Type B pancreatic cell (in vitro differentiated cells): ENCODE results near the gene SPTB. TPM values are rescaled to one million over a fixed set of nuclear protein-coding genes. Genes with fewer than 3 reads are reported as not detected.

Source experiments
- DNase-seq: peaks from one replicate; pipeline ENCODE4 v3.0.0; 2021; ENCODE audit warnings: mixed read lengths; ENCODE audit not compliant: unreplicated experiment; ENCODE audit errors: extremely low spot score
- H3K27ac Mint-ChIP-seq: 2 replicates; pipeline ENCODE4 v1.8.0; 2021; ENCODE audit warnings: mild to moderate bottlenecking, mixed read lengths
- H3K27me3 Mint-ChIP-seq: 2 replicates; pipeline ENCODE4 v1.8.0; 2021; ENCODE audit warnings: mixed read lengths
- H3K36me3 Mint-ChIP-seq: 2 replicates; pipeline ENCODE4 v1.8.0; 2021; ENCODE audit warnings: mixed read lengths
- H3K4me1 Mint-ChIP-seq: one replicate; pipeline ENCODE4 v1.8.0; 2021; ENCODE audit warnings: mixed read lengths; ENCODE audit not compliant: unreplicated experiment
- H3K4me3 Mint-ChIP-seq: 2 replicates; pipeline ENCODE4 v1.8.0; 2021; ENCODE audit warnings: mild to moderate bottlenecking, mixed read lengths
- H3K9me3 Mint-ChIP-seq: 2 replicates; pipeline ENCODE4 v1.8.0; 2021; ENCODE audit warnings: mixed read lengths
- total RNA-seq: library from RNA; stranded (reverse); gene quantifications from 2 replicates; pipeline ENCODE4 v1.2.1, GENCODE V29; 2021; ENCODE audit warnings: low replicate concordance
- TF ChIP-seq, protein P1 (sequence below): fragments of 200-600 bp; sonication (generic); conservative IDR thresholded peaks from 2 replicates; pipeline ENCODE4 v1.5.0; 2021; ENCODE audit warnings: antibody characterized with exemption, mild to moderate bottlenecking

The SPTB gene
- total RNA-seq, 1 donor from 2014 or later: 3.8 TPM

DNA sequence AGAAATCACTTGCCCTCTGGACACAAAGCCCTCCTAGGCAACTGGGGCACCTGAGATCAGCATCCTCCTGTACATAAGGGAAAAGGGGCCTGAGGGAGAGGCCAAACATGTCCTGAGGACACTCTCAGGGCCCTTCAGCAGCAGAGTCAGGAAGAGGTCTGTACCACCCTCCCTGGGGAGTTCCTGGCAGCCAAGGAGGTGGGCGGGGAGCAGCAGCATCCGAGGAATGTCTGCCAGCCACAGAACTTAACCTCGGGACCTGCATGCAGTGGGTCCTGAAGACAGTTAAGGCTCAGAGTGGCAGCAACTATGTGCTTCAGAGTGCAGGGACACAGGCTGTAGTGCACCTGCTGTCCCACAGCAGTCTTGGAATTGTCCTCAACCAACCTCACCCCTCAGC is 62.1 kb downstream of the SPTB start:
- Mint-ChIP-seq H3K27me3 (peaks cover 15% of the 10 kb centered on the region), H3K27ac (no peak overlapping the region), H3K9me3 (no peaks in the 10 kb centered on the region), H3K4me1 (peaks cover 4% of the 10 kb centered on the region), H3K36me3 (no peaks in the 10 kb centered on the region), H3K4me3 (no peak overlapping the region)
- TF ChIP-seq, protein P1, sequence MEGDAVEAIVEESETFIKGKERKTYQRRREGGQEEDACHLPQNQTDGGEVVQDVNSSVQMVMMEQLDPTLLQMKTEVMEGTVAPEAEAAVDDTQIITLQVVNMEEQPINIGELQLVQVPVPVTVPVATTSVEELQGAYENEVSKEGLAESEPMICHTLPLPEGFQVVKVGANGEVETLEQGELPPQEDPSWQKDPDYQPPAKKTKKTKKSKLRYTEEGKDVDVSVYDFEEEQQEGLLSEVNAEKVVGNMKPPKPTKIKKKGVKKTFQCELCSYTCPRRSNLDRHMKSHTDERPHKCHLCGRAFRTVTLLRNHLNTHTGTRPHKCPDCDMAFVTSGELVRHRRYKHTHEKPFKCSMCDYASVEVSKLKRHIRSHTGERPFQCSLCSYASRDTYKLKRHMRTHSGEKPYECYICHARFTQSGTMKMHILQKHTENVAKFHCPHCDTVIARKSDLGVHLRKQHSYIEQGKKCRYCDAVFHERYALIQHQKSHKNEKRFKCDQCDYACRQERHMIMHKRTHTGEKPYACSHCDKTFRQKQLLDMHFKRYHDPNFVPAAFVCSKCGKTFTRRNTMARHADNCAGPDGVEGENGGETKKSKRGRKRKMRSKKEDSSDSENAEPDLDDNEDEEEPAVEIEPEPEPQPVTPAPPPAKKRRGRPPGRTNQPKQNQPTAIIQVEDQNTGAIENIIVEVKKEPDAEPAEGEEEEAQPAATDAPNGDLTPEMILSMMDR: no peak
- no peak for DNase-seq

DNA sequence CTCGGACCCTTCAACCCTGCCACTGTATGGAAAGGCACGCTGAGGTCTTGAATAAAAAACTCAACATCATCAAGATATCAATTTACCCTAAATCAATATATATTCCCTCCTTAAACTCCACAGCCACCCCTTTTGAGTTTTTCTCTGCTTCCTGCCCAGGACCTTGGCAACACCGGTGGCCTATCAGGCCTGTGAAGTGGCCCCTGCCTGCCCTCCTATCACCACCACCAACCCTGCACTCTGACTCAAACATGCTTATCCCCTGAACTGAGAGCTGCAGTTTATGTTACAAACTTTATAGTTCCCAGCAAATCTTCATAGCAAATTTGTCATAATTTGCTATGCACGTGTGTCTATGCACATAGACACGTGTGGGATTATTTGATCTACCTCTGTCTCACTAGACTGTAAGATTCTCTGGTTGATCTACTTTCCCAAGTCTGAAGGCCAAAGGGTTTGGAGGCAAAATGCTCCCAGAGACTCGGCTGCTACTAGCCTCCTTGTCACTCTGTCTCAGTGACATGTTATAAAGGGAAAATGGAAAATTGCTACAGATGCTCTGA is 63.4 kb downstream of the SPTB start:
- TF ChIP-seq, protein P1: no peak
- H3K4me3 Mint-ChIP-seq: no peak overlapping the region
- no peak for DNase-seq
- H3K27ac Mint-ChIP-seq: peak overlapping the region; percentile 19
- H3K36me3 Mint-ChIP-seq: no peaks in the 10 kb centered on the region
- no peaks in the 10 kb centered on the region for H3K4me1 Mint-ChIP-seq
- H3K9me3 Mint-ChIP-seq: no peaks in the 10 kb centered on the region
- H3K27me3 Mint-ChIP-seq: peaks cover 12% of the 10 kb centered on the region

DNA sequence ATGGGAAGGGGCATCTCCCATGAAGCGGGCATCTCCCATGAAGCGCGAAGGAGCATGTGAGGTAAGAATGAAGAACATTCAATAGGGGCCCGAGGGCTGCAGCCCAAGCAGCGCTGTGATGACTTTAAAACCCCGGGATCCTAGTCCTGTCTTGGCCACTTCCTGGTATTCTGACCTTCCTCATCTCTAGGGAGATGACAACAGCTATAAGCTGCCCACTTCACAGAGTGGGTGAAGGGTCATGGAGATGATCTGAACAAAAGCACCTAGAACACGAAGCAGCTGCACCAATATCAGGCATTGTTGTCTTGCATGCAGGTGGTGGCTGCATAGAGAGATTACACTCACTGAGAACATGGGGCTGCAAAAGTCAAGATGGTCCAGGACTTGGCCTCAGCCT is 64.5 kb downstream of the SPTB start:
- Mint-ChIP-seq H3K27me3 (peaks cover 12% of the 10 kb centered on the region), H3K27ac (no peak overlapping the region), H3K4me3 (no peak overlapping the region), H3K9me3 (no peaks in the 10 kb centered on the region), H3K36me3 (no peaks in the 10 kb centered on the region), H3K4me1 (no peaks in the 10 kb centered on the region)
- TF ChIP-seq, protein P1: no peak
- no peak for DNase-seq

DNA sequence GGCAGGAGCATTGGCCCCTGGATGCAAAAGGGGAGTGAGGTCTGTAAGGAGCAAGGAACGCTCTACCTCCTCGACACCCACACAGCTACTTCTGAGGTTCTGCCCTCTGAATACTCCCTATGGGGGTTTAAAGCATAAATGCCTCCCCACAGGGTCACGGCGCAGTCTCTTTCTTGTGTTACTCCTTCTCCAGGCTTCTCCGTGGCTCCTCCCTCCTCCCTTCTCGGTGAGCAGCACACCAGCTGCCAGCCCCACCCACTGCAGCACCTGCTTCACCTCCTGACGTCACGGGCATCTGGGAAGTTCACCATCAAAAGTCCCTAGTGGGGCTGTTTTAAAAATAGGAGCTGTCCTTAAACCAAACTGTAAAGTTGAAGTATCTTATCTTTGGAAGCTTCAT is 67.3 kb downstream of the SPTB start:
- no peaks in the 10 kb centered on the region for H3K4me1 Mint-ChIP-seq
- peaks cover 4% of the 10 kb centered on the region for H3K27me3 Mint-ChIP-seq
- H3K9me3 Mint-ChIP-seq: no peaks in the 10 kb centered on the region
- no peak for DNase-seq
- TF ChIP-seq, protein P1: no peak
- peak overlapping the region; percentile 58 for H3K27ac Mint-ChIP-seq
- peak overlapping the region; percentile 17 for H3K4me3 Mint-ChIP-seq
- no peaks in the 10 kb centered on the region for H3K36me3 Mint-ChIP-seq

GRCh38 chr14:64811676-64812075 is 68.0 kb downstream of the SPTB start:
- Mint-ChIP-seq H3K9me3 (no peaks in the 10 kb centered on the region), H3K4me3 (no peak overlapping the region), H3K4me1 (peaks cover 3% of the 10 kb centered on the region), H3K27ac (no peak overlapping the region), H3K27me3 (peaks cover 4% of the 10 kb centered on the region), H3K36me3 (no peaks in the 10 kb centered on the region)
- TF ChIP-seq, protein P1: no peak
- no peak for DNase-seq

GRCh38 chr14:64808449-64808848 is 71.3 kb downstream of the SPTB start:
- no peaks in the 10 kb centered on the region for H3K36me3 Mint-ChIP-seq
- H3K4me1 Mint-ChIP-seq: peaks cover 5% of the 10 kb centered on the region
- H3K27ac Mint-ChIP-seq: no peak overlapping the region
- TF ChIP-seq, protein P1: no peak
- no peak for DNase-seq
- H3K27me3 Mint-ChIP-seq: no peaks in the 10 kb centered on the region
- no peaks in the 10 kb centered on the region for H3K9me3 Mint-ChIP-seq
- no peak overlapping the region for H3K4me3 Mint-ChIP-seq
